GM19395 (cell line): ENCODE results near the gene SFTA2.
A peak's percentile ranks its signal among the peaks of the same experiment; 100 is the strongest.
"Not testable (repeated sequence)": the region's sequence is repeated elsewhere in the genome, so short reads cannot be mapped to it uniquely, and the experiment has no call there.

Experiments
- ATAC-seq: cut with Tn5 transposase; IDR thresholded peaks from one replicate; pipeline ENCODE4 v1.9.1; 2021; ENCODE audit warnings: mild to moderate bottlenecking, moderate library complexity; ENCODE audit not compliant: unreplicated experiment

The SFTA2 gene

DNA sequence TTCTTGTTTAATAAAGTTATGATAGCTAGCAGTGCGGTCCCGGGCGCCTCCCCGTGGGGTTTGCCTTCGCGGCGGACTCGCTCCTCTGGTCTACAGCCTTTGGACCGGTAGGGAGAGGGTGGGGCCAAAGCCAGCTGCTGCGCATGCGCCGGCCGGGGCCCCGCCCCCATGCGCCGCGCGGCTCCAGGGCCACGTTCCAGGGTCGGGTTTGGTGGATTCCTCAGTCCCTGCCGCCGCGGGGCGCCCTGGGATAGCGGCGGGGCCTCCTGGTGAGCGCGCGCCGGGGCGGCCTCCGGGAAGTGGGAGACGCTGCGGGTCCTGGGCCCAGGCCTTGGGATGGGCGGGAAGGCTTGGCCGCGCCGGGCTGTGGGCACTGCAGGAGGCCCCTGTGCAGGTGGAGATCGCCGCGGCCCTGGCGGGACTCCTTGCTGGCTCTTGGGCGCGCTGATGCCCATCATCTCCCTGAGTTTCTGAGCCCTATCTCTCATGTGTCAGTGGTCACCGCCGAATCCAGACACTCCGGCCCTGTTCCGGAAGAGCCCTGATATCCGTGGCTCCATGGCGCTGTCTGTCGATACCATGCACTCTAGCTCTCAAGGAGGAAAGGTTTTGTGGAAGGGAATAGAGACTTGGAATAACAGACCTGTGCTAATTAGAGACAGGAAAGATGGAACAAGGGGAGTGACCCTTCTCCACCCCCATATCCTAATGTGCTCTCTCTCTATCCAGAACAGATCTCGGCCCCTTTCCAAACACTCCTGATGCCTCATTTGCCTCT is 17.7 kb downstream of the SFTA2 start, which contains the start of gene VARS2:
TSS of gene VARS2 (plus strand) at position 163 of the 778 bp plus-strand sequence. CDS start at position 762, 599 bp downstream.
- ATAC-seq: peak; percentile 80

GRCh38 chr6:30913721-30914075 is 18.3 kb downstream of the SFTA2 start:
- ATAC-seq: no peak

GRCh38 chr6:30912746-30913520 is 19.0 kb downstream of the SFTA2 start:
- ATAC-seq: no peak

GRCh38 chr6:30910473-30910872 is 21.5 kb downstream of the SFTA2 start:
- not testable (repeated sequence) for ATAC-seq

DNA sequence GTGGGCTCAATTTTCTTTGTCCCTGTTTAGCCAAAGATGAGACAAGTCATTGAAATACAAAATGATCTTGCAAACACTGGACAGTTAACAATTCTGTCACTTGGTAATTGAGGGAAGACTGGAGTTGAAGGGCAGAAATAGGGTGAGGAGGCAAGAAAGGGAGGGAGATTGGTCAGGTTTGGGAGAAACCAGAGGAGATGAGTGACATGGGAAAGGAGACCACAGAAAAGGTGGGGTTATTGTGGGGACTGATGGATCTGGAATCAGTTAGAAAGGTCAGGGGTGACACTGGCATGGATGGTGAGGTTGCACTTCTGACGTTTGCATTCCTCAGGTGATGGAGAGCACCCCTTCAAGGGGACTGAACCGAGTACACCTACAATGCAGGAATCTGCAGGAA is 23.3 kb downstream of the SFTA2 start:
- no peak for ATAC-seq

DNA sequence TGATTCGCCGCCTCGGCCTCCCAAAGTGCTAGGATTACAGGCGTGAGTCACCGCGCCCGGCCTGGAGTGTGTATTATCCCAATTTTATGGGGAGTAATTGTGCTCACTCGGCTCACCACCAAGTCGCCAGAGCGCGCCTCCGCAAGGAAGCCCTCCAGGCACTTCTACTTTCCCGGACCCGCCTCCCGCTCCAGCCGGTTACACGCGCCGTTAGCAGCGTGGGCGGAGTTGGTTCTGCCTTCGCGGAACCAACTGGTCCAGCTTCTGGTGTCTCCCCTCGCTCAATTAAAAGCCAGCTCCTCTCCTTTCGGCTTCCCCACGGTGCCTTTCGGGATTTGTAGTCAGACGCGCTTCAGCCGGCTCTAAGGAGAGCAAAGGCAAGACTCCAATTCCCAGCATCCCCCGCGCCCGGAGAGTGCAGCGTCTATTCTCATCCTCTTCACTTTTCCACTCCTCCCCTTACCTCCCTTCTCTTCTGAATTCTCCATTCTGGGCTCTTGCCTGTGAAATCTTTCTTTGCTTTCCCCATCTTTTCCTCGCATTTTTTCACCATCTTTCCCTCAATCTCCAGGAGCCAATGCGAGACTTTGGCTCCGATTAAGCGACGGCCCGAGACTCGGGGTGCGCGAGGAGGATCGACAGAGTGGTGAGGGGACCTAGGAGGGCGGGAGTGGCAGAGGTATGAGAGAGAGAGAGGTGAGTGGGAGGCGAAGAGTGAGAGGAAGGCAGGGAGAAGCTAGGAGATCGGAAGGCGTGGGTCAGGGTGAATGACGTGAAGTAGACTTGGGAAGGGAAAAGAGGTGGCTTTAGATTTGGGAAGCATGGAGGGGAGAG is 24.0 kb downstream of the SFTA2 start, which contains the start of gene GTF2H4:
TSS of gene GTF2H4 (plus strand) at position 450 of the 834 bp plus-strand sequence.
- ATAC-seq: peak; percentile 94

DNA sequence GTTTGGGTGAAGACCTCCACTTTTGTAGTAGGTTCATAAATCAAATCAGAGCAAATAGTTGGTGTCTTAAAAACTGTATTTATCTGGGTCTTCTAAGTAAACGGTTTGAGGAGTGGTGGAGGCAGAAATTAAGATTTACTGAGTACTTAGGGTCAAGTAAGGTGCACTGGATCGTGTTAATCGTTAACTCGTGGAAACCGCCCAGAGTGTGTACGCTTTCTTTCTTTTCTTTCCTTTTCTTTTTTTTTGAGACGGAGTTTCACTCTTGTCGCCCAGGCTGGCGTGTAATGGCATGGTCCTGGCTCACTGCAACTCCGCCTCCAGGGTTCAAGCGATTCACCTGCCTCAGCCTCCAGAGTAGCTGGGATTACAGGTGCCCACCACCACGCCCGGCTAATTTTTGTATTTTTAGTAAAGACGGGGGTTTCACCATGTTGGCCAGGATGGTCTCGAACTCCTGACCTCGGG is 24.6 kb downstream of the SFTA2 start:
- not testable (repeated sequence) for ATAC-seq

- ATAC-seq: no peak
Measured at GRCh38 chr6:30903236-30903635, 28.7 kb downstream of the SFTA2 start.

GRCh38 chr6:30902709-30903108 is 29.3 kb downstream of the SFTA2 start:
- ATAC-seq: no peak

- not testable (repeated sequence) for ATAC-seq
Measured at GRCh38 chr6:30902196-30902595, 29.8 kb downstream of the SFTA2 start.

- no peak for ATAC-seq
Measured at GRCh38 chr6:30901436-30901835, 30.5 kb downstream of the SFTA2 start.

DNA sequence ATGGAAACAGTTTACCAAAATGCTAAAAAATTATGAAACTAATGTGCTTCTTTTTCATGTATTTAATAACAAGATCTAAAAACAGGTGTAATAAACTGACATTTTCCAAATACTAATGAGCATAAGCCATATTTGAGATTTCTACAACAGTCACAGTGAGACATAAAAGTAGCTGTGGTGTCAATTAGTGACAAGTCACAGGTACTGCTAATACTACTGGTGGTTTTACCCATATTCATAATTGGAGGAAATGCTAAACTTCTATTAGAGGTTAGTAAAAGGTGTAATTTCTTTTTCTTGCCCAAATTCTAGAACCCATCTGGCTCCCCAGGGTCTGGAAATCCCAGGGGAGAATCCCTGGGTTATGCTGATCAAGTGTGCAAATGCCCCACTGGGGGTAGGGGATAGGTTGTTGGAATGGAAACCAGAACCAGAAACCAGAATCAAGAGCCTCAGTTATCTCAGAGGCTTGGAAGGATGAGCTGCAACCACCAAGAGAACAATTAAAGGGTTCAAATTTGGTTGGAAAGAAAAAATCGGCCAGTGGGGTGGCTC is 31.0 kb downstream of the SFTA2 start:
- no peak for ATAC-seq

DNA sequence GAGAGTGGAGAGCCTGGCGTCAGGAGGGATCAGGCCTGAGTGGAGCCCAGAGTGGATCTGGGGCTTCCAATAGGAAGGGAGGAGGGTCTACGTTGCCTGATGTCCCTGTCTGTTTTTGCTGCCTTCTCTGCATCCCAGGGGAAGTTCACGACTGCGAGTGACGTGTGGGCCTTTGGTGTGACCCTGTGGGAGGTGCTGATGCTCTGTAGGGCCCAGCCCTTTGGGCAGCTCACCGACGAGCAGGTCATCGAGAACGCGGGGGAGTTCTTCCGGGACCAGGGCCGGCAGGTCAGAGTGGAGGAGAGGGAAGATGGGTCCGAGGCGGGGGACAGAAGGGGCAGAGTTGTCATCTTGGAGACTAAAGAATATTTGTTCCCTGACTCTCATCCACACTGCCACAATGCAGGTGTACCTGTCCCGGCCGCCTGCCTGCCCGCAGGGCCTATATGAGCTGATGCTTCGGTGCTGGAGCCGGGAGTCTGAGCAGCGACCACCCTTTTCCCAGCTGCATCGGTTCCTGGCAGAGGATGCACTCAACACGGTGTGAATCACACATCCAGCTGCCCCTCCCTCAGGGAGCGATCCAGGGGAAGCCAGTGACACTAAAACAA is 33.1 kb downstream of the SFTA2 start:
- ATAC-seq: no peak

DNA sequence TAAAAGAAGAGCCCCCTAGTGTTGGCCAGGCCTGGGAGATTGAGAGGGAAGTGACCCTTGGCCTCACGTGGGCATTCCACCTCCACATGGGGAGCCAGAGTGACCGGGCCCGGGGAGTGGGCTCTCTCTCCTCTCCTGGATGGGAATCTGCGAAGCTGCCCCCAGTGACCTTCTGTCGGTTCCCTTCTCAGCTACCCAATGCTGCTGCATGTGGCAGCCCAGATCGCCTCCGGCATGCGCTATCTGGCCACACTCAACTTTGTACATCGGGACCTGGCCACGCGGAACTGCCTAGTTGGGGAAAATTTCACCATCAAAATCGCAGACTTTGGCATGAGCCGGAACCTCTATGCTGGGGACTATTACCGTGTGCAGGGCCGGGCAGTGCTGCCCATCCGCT is 34.1 kb downstream of the SFTA2 start:
- no peak for ATAC-seq

DNA sequence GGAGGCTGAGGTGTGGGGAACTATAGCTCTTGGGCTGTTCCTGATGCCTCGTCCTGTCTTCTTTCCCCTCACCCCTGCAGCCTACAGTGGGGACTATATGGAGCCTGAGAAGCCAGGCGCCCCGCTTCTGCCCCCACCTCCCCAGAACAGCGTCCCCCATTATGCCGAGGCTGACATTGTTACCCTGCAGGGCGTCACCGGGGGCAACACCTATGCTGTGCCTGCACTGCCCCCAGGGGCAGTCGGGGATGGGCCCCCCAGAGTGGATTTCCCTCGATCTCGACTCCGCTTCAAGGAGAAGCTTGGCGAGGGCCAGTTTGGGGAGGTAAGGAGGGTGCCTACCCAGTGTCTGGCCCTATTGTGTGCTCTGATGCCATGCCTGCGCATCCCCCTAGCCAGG is 35.4 kb downstream of the SFTA2 start:
- no peak for ATAC-seq

GRCh38 chr6:30895343-30895742 is 36.6 kb downstream of the SFTA2 start:
- no peak for ATAC-seq

DNA sequence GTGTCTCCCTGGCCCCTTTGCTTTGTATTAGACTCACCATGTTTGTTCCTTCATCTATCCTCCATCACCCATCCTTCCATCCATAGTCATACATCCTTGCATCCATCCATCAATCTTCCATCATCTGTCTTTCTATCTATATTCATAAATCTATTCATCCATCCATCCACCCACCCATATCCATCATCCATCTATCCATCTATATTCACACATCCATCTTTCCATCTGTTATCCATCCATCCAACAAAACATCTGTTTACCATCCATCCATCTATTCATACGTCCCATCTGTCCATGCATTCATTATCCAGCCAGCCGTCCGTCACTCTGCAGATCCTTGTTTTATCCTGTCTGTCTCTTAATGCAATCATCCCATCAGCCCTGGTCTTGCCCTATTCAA is 37.0 kb downstream of the SFTA2 start:
- no peak for ATAC-seq

DNA sequence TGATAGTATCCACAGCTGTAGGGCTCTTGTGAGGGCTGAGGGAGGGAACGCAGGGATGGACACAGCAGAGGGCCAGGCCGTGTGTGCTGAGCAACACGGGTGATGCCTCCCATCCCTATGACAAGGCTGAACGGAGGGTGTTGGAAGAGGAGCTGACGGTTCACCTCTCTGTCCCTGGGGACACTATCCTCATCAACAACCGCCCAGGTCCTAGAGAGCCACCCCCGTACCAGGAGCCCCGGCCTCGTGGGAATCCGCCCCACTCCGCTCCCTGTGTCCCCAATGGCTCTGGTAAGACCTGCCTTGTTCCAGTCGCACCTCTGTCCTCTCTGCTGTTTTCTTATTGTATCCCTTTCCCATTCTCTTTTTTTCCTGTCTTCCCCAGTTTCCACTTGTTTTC is 37.6 kb downstream of the SFTA2 start:
- no peak for ATAC-seq

GRCh38 chr6:30893666-30894065 is 38.3 kb downstream of the SFTA2 start:
- no peak for ATAC-seq

GRCh38 chr6:30893001-30893591 is 38.9 kb downstream of the SFTA2 start:
- ATAC-seq: no peak
